NCI-H1930 (cell line): ENCODE results near the gene CHAF1A.
A peak's percentile ranks its signal among the peaks of the same experiment; 100 is the strongest.

Source experiments
- DNase-seq, 2 experiments: peaks; one replicate each; lab custom pipeline; 2025; lab: John Stamatoyannopoulos, UW

Gene CHAF1A, protein sequence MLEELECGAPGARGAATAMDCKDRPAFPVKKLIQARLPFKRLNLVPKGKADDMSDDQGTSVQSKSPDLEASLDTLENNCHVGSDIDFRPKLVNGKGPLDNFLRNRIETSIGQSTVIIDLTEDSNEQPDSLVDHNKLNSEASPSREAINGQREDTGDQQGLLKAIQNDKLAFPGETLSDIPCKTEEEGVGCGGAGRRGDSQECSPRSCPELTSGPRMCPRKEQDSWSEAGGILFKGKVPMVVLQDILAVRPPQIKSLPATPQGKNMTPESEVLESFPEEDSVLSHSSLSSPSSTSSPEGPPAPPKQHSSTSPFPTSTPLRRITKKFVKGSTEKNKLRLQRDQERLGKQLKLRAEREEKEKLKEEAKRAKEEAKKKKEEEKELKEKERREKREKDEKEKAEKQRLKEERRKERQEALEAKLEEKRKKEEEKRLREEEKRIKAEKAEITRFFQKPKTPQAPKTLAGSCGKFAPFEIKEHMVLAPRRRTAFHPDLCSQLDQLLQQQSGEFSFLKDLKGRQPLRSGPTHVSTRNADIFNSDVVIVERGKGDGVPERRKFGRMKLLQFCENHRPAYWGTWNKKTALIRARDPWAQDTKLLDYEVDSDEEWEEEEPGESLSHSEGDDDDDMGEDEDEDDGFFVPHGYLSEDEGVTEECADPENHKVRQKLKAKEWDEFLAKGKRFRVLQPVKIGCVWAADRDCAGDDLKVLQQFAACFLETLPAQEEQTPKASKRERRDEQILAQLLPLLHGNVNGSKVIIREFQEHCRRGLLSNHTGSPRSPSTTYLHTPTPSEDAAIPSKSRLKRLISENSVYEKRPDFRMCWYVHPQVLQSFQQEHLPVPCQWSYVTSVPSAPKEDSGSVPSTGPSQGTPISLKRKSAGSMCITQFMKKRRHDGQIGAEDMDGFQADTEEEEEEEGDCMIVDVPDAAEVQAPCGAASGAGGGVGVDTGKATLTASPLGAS

DNA sequence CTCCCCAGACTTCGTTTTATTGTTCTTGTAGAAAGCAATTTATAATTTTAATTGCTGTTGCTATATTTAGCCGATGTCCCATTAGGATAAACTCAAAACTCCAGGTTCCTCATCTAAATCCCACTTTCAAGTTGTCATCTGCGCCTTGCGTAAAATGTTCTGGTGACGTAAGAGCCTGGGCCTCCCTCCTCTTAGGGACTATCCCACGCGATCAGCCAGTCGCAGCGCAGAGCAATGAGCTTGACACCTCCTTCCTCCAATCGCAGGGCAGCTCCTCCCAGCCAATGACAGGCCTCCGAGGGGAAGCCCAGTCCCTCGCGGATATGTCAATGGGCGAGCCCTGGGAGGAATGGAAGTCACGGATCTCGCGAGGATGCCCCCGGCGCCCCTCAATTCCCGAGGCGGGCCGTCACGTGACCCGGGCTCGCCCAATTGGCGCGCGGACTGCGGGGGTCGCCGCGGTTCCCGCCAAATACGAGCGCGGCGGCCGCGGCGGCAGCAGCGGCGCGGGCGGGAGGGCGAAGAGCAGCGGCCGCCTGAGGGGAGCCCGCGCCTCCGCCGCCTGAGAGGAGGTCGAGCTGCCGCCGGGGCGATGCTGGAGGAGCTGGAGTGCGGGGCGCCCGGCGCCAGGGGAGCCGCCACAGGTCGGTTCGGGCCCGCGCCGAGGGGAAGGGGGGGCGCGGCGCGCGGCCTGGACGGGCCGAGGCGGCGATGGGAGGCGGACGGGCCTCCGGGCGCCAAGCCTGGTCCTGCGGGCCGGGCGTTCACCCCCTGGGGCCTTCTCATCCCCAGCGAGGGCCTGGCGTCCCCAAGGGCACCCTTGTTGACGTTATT lies at the start of gene CHAF1A:
TSS of gene CHAF1A (plus strand) at position 470 of the 834 bp plus-strand sequence. CDS start at position 593, 123 bp downstream.
- DNase-seq, result peak; percentile 98

DNA sequence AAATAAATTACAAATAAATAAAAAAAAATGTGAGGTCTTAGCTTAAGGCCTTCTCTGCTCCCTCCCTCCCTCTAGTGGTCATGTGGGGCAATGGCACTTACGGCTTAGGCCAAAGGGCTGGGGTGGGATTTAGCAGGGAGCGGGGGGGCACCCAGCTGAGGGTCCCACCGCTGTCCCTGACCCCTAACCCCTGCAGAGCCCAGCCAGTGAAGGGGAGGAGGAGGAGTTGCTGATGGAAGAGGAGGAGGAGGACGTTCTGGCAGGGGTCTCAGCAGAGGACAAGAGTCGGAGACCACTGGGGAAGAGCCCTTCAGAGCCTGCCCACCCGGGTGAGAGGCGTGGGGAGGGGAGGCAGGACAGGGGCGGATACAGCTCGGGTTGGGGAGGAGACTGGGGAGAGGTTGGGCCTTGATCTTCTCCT lies 49.7 kb upstream of the CHAF1A start:
- DNase-seq, result no peak

DNA sequence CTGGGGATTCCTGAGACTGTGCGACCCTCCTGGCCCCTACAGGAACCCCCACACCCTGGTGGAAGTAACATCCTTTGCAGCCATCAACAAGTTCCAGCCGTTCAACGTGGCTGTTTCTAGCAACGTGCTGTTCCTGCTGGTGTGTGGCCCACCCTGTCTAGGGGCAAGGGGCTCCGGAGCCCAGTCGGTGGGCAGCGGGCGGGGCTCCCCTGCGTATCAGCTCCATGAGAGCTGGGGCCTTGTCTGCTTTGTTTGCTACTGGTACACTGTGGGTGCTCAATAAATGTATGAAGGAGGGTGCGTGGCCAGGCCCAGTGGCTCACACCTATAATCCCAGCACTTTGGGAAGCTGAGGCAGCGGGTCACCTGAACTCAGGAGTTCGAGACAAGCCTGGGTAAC lies 48.2 kb upstream of the CHAF1A start:
- DNase-seq, result no peak

DNA sequence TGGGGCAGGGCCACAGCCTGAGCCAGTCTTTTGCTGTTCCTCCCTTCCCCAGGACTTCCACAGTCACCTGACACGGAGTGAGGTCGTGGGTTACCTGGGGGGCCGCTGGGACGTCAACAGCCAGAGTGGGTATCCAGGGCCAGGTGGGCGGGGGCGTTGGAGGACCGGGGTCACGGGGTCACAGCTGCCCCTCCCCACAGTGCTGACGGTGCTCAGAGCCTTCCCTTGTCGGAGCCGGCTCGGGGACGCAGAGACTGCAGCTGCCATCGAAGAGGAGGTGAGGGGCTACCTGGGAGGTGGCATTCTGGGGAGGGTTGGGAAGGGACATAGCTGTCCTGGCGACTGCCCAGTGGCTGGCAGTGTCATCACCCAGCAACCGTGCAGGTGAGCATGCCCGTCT lies 47.5 kb upstream of the CHAF1A start:
- DNase-seq, result no peak

DNA sequence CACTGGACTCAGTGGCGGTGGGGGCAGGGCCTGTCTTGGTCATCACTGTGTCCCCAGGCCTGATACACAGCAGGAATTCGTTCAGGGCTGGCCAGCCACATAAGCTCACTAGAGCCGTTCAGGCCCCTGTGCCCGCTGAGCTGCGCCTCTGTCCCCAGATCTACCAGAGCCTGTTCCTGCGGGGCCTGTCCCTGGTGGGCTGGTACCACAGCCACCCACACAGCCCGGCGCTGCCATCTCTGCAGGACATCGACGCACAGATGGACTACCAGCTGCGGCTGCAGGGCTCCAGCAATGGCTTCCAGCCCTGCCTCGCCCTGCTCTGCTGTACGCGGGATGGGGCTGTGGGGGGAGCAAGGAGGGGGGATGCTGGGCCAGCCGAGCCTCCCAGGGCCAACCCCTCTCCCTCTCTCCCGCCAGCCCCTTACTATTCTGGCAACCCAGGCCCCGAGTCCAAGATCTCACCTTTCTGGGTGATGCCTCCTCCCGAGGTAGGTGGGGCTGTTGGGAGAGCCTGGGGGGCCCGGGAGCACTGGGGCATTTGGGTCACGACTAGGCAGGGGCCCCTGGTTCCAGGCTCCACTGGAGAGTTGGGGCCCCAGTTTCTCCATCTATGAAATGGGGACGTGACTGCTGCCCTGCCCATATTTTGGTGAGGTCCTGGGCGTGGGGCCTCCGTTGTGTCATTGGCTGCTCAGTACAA lies 45.2 kb upstream of the CHAF1A start:
- DNase-seq, result no peak

DNA sequence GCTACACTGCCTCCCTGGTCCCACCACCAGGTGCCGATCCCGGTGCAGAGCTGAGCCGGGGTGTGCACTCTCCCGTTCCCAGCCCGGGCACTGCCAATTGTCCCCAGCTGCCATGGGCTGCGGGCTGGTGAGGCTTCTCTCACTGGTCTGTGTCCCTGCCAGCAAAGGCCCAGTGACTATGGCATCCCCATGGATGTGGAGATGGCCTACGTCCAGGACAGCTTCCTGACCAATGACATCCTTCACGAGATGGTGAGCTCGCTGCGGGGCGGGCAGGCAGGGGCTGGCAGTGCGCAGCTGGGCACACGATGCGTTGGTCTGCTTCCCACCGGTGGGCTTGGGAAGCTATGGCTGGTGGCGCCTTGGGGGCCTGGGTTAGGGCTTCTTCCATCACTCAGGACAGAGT lies 44.5 kb upstream of the CHAF1A start:
- no peak for DNase-seq

DNA sequence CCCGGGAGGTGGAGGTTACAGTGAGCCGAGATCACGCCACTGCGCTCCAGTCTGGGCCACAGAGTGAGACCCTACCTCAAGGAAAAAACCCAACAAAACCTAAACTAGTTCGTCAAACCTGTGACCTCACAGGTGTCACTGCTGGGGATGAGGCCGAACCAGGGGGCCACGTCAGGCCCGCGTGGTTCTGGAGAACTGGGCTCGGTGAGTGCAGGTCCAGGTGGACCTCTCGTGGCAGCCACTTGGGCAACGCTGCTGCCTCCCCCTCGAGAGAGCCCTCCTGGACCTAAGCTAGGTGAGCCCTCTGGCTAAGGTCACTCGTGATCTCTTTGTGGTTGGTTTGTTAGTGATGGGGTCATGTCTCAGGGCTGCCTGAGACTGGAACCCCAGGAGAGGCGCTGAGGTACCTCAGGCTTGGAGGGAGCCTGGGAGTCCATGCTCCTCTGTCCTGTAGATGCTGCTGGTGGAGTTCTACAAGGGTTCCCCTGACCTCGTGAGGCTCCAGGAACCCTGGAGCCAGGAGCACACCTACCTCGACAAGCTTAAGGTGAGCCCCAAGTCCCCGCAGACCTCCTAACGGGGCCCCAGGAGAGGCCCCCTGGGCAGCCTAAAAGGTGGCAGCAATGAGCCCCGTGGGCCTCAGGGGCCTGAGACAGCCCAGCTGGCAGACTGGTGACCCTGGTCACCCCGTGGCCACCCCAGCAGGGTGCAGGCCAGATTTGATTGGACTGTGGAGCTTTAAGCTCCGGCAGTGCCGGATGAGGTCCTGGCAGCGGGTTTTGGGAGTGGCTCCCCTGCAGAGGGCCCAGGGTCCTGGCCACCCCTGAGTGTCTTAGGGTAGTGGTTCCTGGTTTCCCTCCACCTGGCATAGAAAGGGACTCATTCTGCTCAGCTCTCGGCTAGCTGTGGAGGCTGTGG lies 43.5 kb upstream of the CHAF1A start:
- DNase-seq, result no peak

DNA sequence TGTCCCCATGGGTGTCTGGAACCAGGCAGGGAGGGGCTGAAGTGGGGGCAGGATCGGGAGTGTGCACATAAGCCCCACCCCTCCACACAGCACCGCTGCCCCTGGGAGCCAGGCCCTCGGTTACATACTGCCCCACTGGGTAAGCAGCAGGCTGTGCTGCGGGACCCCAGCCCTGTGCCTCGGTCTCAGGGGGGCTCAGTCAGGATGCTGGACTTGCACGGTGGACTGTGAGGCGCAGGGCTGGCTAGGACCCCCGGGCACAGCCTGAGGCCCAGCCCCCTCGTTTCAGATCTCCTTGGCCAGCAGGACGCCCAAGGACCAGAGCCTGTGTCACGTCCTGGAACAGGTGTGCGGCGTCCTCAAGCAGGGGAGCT lies 42.8 kb upstream of the CHAF1A start:
- DNase-seq, result no peak

DNA sequence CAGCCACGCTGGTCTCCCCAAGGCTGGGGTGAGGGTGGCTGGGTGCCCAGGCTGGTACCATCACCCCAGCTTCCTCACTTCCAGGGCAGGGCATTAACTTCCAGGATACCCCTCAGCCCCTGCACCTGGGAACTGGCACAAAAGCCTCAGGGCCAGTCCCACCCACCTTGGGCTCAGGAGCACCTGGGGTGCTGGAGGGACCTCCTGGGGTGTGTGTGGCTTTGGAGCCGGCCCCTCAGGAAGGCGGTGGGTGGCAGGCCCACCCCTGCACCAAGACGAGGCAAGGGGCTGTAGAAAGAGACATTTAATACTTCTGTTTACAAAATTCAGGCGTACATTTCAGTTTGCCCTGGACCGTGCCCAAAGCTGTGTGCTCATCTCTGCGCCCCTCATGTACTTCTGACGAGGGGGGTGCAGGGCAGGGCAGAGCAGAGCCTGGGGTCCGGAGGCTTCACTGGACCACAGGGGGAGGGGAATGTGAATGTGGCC lies 42.3 kb upstream of the CHAF1A start:
- DNase-seq, result no peak

DNA sequence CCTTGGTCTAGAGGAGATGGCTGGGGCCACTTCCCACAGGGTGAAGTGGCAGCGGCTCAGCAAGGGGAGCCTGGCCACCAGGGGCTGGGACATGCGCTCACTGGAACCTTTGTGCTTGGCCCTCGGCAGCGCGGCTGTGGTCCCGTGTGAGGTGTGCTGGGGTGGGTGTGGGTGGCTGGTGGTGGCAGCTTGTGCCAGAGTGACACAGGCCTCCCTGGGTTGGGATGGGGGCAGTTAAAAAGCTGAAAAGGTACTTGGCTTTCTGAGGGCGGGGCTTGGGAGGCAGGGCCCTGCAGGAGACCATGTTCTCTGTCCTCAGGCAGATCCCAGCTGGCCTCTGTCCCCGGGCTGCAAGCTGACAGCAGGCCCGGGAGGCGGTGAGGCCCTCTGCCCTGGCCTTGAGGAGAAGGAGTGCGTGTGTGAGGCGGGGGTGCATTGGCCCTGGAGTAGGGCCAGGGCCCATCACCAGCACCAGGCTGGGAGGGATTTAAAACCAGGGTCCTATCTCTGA lies 41.7 kb upstream of the CHAF1A start:
- no peak for DNase-seq

DNA sequence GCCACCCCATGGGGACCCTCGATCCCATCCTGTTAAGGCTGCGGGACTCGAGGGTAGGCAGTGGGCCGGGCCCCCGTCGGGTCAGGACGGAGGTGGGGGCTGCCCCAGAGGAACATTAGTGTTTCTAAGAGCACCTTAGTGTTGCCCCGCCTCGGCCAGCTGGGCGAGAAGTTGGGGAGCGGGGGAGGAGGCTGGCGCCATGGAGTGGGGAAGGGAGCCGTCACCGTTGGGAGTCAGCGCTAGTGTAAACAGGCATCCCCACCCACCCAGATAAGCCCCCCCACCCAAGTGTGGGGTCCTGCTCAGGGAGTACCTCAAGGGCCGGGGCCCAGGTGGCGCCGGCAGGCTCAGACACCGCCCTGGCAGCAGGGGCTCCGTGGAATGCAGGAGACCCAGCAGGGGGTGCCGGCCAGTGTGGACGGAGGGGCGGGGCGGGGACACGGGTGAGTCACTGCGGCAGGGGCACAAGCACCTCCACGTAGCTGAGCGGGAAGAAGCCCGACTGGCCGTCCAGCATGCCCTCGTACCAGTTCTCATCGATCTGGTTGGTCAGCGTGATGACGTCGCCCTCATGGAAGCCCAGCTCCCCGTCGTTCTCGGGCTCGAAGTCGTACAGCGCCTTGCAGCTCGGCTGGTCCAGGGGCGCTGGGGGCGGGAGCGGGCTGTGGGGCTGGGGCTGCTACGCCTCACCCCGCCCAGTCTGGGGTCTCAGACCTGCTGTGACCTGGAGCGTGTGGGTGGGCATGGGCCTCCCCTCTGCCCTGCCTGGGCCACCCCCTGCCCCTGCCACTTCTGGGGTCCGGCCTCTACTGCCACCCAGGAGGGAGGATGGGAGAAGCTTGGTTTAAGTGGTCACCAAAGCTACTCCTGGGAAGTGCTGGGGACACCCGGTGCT lies 41.0 kb upstream of the CHAF1A start:
- no peak for DNase-seq

DNA sequence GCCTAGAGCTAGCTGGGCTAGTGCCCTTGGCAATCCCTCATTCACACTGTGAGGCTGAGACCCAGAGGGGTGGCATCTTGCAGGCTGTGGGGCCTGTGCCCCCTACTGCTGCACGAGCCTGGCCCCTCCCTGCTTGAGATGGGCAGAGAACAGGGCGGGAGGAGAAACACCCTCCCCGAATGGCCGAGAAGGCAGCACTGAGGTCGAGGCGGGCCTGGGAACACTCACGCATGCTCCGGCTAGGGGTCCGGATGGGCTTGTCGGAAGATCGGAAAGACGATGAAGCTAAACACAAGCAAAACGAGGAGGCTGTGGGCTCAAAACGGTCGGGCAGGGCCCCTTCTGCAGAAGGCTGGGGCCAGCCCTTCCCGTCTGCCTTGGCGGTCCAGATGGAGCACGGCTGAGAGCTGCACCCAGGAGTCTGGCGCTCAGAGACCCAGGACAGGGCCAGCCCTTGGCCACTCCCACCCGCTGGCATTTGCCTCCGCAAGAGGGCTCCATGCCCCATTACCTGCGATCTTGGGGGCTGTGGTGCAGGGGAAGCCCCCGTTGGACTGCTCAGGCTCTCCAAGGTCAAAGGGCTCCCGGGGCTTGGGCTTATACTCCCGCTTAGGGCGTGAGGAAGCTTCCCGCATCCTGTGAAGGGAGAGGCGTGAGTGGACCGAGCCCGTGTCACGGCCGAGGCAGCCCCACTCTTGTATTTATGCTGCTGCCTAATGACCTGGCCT lies 40.2 kb upstream of the CHAF1A start:
- no peak for DNase-seq

DNA sequence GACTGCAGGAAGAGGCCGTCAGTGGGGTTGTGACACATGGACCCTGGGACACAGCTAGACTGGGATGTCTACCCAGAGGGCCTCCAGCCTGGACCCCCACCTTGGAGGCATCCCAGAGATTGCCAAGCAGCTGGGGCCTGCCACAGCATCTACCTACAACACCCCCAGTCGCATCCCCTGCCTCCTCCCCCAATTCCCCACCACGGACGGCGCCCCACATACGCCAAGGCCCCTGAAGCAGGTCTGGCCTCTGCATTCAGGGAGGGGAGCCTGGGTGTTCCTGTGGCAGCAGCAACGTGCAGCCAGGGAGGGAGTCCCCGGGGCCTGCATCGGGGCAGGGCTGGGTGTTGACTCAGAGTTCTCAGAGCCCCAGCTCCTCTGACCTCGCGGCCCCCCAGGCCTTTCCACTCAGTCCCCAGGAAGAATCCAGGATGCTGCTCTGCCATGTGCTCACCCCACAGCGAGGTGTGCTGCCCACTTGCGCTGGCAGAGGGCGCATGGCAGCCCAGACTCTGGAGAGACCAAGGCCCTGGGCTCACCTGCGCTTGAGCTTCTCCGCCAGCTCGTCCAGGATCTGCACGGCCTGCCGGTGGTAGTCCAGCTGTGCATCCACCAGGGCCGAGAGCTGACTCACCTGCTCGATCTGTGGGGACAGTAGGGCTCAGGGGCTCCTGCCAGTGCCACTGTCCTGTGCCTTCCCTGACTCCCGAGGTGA lies 39.5 kb upstream of the CHAF1A start:
- DNase-seq, result no peak

DNA sequence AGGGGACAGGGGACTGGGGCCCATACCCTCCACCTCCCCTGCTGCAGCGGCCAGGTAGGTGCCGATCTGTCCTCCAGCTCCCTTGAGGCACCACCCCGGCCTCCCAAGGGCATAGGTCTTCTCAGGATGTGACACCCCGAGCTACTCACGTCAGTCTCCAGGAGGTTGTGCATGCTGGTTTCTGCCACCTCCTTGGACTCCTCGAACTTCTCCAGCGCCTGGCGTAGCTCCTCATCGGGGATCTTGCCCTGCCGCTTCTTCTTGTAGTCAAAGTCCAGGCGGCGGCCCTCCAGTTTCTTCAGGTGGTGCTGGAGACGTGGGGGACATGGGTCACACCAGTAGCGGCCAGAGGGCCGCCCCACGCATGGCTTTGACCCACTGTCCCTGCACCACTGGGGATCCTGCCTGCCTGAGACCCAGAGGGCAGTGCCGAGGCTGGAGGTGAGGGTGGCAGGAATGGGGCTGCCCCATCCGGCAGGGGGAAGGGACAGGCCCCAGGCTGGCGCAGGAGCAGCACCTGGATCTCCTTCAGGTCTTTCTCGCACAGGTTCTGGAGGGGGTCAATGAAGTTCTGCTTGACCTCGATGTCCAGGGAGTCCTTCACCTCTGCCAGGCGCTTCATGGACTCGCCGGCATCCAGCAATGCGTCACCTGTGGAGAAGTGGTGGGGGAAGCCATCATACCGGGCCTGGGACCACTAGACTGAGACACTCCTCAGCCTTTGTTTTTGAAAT lies 38.7 kb upstream of the CHAF1A start:
- DNase-seq, result no peak

DNA sequence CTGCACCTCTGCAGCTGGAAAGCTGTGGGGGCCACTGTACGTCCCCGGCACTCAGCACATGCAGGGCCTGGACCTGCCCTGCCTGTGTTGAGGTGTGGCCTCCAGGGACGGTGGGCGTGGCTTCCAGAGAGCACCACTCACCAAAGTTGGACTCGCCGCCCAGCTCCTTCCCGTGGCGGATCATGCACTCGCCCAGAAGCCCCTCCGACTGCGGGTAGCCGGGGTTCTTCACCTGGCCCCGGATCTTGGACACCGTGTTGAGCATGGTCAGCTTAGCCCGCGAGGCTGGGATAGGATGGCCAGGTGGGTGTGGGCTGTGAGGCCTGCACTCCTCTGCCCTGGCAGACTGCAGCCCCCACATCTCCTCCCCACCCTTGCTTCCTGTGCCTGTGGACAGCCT lies 37.1 kb upstream of the CHAF1A start:
- DNase-seq, result no peak

DNA sequence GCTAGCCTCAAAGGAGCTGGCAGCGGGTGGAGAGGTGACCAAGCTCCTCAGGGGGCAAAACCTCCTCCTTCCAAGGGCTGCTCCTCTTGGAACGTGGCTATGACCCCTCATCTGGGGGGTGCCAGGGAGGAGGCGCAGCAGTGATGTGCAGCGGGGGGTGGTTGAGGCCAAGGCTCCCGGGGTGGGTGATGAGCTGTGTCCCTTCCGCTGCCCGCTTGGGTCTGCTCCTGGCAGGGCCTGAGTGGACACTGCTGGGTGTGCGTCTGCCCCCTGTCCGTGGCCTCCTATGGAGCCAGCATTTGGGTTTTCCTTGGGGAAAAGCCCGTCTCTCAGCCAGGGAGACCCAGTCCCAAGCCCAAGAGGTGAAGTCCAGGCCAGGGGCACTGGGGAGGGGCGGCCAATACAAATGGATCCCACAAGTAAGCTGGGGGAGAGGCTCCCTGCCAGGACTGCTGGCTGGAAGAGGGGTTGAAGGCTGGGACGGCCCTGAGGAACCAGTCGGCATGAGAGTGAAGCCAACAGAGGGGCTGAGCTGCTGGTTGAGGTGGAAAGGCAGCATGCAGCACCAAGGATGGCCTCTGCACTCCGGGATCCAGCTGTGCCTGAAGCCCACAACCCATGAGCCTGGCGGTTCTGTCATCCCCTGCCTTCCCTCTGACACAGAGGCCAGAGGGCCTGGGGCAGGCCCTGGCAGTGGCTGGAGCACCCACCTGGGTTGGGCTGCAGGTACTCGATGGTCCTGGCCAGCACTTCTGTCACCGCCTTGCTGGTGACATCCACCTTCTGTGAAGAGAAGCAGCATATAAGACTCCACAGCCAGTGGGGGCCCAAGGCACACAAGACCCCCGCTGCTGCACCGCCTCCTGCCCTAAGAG lies 36.4 kb upstream of the CHAF1A start:
- DNase-seq, result no peak
